MG63 (cell line): ENCODE measurements around the gene MACROD2. TPM values are rescaled to one million over a fixed set of nuclear protein-coding genes. Genes with fewer than 3 reads are reported as not detected.
"Not testable (repeated sequence)": the region's sequence is repeated elsewhere in the genome, so short reads cannot be mapped to it uniquely, and the experiment has no call there.

Source experiments
- DNase-seq: peaks from one replicate; pipeline ENCODE4 v3.0.0-alpha.2; 2020
- H3K27me3 ChIP-seq: fragments of 250-450 bp; sonication (Bioruptor Pico); 2 replicates; pipeline ENCODE4 v1.5.1; 2020; ENCODE audit warnings: mild to moderate bottlenecking, moderate library complexity
- H3K36me3 ChIP-seq: fragments of 250-450 bp; sonication (Bioruptor Pico); 2 replicates; pipeline ENCODE4 v1.5.1; 2020; ENCODE audit warnings: mild to moderate bottlenecking, moderate library complexity
- H3K4me3 ChIP-seq: fragments of 250-450 bp; sonication (Bioruptor Pico); 2 replicates; pipeline ENCODE4 v1.5.1; 2020; ENCODE audit warnings: mild to moderate bottlenecking, moderate library complexity
- H3K9me3 ChIP-seq: fragments of 250-450 bp; sonication (Bioruptor Pico); 2 replicates; pipeline ENCODE4 v1.5.1; 2020; ENCODE audit warnings: mild to moderate bottlenecking, moderate library complexity
- total RNA-seq: library from RNA; depleted of rRNA; stranded (reverse); fragments of >200 nt; shearing (Covaris generic); gene quantifications from 2 replicates; pipeline ENCODE4 v1.2.3, GENCODE V29; 2014; ENCODE audit warnings: low replicate concordance

MACROD2 gene
- total RNA-seq, 1 experiment from 2014 or later, result 0.66 TPM

DNA sequence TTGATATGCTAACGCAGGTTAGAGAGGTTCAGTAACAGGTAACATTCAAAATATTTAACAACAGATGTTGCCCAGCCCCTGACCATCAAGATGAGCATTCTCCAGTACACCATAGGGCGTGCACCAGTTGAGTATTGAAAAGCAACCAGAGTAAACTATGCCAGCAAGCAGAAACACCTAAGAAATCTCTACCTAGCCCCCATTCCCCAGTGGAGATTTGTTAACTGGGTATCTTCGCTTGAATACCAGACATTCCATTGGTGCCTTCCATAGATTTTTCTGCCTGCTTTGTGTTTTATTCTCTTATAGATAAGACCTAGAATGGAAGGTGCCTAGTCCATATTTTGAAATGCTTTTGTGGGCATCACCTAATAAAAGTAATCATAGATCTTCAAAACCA, 1954.1 kb downstream of the MACROD2 start:
- H3K27me3 ChIP-seq, result no peaks in the 10 kb centered on the region
- no peaks in the 10 kb centered on the region for H3K36me3 ChIP-seq
- H3K4me3 ChIP-seq, result no peak overlapping the region
- no peaks in the 10 kb centered on the region for H3K9me3 ChIP-seq
- DNase-seq, result no peak

DNA sequence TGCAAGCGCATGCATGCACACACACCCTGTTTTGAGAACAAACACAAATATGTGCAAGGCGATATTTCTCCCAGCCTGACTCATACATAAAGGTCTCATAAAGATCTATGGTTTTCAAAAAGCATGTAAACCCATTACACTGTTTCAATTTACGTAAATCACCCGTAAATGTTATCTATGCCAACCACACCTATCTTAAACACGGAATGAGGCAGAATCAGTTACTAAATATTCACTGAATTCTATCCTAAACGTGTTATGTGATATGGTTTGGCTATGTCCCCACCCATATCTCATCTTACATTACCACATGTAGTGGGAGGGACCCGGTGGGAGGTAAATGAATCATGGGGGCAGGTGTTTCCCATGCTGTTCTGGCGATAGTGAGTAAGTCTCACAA, 1956.3 kb downstream of the MACROD2 start:
- Histone ChIP-seq H3K9me3 (no peaks in the 10 kb centered on the region), H3K4me3 (no peak overlapping the region), H3K27me3 (no peaks in the 10 kb centered on the region), H3K36me3 (no peaks in the 10 kb centered on the region)
- DNase-seq, result no peak

GRCh38 chr20:15958142-15958541, 1962.8 kb downstream of the MACROD2 start:
- H3K27me3 ChIP-seq, result no peaks in the 10 kb centered on the region
- DNase-seq, result no peak
- no peaks in the 10 kb centered on the region for H3K36me3 ChIP-seq
- no peak overlapping the region for H3K4me3 ChIP-seq
- no peaks in the 10 kb centered on the region for H3K9me3 ChIP-seq

- no peaks in the 10 kb centered on the region for H3K9me3 ChIP-seq
- no peak overlapping the region for H3K4me3 ChIP-seq
- H3K27me3 ChIP-seq, result no peaks in the 10 kb centered on the region
- no peak for DNase-seq
- no peaks in the 10 kb centered on the region for H3K36me3 ChIP-seq
Observed at GRCh38 chr20:15965165-15965564, 1969.8 kb downstream of the MACROD2 start.

DNA sequence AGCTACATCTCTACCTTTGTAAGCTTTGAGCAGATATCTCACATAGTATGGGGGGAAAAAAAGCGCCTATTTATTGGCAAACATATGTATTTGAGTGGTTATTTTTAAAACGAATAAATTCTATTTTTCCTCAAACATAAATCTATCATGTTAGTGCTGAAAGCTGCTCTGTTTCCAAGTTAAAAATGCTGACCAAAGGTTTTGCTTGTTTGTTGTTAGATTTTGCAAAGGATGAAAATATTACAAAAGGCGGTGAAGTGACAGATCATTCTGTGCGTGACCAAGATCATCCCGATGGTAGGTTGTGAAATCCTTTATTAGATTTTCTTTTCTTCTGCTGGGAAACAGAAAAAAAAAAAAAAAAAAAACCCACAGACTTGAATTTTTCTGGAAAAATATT, 1972.0 kb downstream of the MACROD2 start:
- DNase-seq, result no peak
- no peaks in the 10 kb centered on the region for H3K36me3 ChIP-seq
- no peaks in the 10 kb centered on the region for H3K27me3 ChIP-seq
- H3K9me3 ChIP-seq, result no peaks in the 10 kb centered on the region
- H3K4me3 ChIP-seq, result no peak overlapping the region

GRCh38 chr20:15976047-15976736, 1980.9 kb downstream of the MACROD2 start:
- no peak for DNase-seq
- Histone ChIP-seq H3K4me3 (no peak overlapping the region), H3K9me3 (no peaks in the 10 kb centered on the region), H3K27me3 (no peaks in the 10 kb centered on the region), H3K36me3 (no peaks in the 10 kb centered on the region)

GRCh38 chr20:15977026-15977425, 1981.7 kb downstream of the MACROD2 start:
- H3K4me3 ChIP-seq, result no peak overlapping the region
- H3K27me3 ChIP-seq, result no peaks in the 10 kb centered on the region
- H3K36me3 ChIP-seq, result no peaks in the 10 kb centered on the region
- DNase-seq, result no peak
- H3K9me3 ChIP-seq, result no peaks in the 10 kb centered on the region

DNA sequence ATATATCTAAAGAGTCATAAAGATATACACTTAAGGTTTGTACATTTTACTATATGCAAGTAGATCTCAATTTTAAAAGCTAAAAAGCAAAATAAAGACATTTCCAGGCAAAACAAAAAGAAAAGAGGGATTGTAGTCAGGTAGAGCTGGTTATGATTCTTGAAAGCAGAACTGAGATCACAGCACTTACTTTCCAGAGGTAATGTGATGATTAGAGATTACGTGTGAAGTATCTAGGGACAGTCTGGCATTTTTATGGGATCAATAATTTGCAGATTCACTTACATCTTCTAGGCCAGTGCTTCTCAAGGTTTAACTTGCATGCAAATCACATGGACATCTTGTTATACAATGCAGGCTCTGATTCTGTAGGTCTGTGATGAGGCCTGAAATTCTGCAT, 1982.4 kb downstream of the MACROD2 start:
- no peak for DNase-seq
- no peak overlapping the region for H3K4me3 ChIP-seq
- H3K9me3 ChIP-seq, result no peaks in the 10 kb centered on the region
- no peaks in the 10 kb centered on the region for H3K36me3 ChIP-seq
- no peaks in the 10 kb centered on the region for H3K27me3 ChIP-seq

DNA sequence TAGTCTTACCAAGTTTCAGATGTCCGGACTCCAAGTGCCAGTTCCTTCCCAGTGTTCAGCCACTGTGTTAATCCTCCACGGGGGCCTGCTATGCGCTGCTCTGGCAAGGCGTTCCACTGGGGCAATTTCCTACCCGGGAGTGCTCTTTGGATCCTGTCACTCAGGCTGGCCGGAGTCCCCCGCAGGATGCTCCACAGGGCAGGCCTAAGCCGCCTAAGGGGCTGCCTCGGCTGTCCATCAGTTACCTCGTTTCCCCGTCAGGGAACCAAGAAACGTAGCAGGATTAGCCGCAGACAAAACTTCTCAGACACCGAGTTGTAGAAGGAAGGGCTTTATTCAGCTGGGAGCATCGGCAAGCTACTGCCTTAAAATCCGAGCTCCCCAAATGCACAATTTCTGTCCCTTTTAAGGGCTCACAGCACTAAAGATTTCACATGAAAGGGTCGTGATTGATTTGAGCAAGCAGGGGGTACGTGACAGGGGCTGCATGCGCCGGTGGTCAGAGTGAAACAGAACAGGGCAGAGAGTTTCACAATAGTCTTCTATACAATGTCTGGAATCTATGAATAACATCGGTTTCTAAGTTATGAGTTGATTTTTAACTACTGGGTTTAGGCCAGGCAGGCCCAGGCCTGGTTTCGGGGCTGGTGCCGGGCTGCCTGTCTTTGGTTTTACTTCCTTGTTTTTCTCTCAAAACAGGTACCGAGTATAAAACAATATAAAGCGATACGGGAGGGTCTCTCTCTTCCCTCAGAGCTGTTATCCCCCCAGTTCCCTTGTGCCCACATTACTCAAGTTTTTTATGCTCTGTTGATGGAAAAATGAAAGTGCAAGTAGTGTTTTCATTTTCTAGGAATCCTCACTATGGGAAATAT, 1990.4 kb downstream of the MACROD2 start:
- not testable (repeated sequence) for DNase-seq, H3K36me3 ChIP-seq, H3K27me3 ChIP-seq, H3K9me3 ChIP-seq, H3K4me3 ChIP-seq

DNA sequence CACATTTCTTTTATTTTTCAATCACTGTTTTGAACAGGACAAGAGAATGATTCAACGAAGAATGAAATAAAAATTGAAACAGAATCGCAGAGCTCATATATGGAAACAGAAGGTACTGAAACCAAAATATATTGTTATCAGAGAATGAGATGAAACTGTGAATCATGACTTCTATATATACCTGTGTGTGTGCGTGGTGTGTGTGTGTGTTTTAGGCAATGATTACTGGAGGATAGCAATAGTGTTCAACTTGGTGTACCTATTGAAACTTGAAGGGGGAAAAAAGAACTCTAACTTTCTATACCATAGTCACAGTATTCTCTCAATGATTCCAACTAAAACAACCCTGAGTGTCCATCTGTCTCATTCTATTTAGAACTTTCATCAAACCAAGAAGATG, 1991.4 kb downstream of the MACROD2 start:
- Histone ChIP-seq H3K4me3 (no peak overlapping the region), H3K27me3 (no peaks in the 10 kb centered on the region), H3K36me3 (no peaks in the 10 kb centered on the region), H3K9me3 (no peaks in the 10 kb centered on the region)
- DNase-seq, result no peak

GRCh38 chr20:15991279-15991678, 1996.0 kb downstream of the MACROD2 start:
- Histone ChIP-seq H3K27me3 (no peaks in the 10 kb centered on the region), H3K9me3 (no peaks in the 10 kb centered on the region), H3K4me3 (no peak overlapping the region), H3K36me3 (no peaks in the 10 kb centered on the region)
- DNase-seq, result no peak

GRCh38 chr20:15992564-15992963, 1997.2 kb downstream of the MACROD2 start:
- H3K27me3 ChIP-seq, result no peaks in the 10 kb centered on the region
- DNase-seq, result no peak
- H3K9me3 ChIP-seq, result no peaks in the 10 kb centered on the region
- no peaks in the 10 kb centered on the region for H3K36me3 ChIP-seq
- H3K4me3 ChIP-seq, result no peak overlapping the region

DNA sequence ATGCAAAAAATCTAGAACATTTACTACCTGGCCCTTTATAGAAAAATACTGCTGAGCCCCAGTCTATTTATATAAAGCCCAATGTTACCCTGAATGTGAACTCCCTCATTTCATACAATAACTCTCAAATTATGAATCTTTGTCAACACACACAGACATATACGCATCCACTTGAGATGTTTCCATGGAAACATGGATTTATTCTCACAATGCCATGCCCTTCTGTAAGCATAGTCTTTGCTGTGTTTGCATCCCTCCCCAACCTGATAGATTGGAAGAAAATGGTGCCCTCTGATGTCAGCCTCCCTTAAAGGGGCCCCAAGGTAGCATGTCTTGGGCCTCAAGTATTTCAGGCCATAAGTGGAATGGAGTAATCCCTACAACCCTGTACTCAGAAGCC, 2004.8 kb downstream of the MACROD2 start:
- no peak overlapping the region for H3K4me3 ChIP-seq
- H3K9me3 ChIP-seq, result 0 out of 2 replicates have a peak, but pooled peaks cover 2% of the 10 kb centered on the region
- H3K36me3 ChIP-seq, result no peaks in the 10 kb centered on the region
- no peaks in the 10 kb centered on the region for H3K27me3 ChIP-seq
- DNase-seq, result no peak

GRCh38 chr20:16001286-16001685, 2006.0 kb downstream of the MACROD2 start:
- no peaks in the 10 kb centered on the region for H3K36me3 ChIP-seq
- 0 out of 2 replicates have a peak, but pooled peaks cover 2% of the 10 kb centered on the region for H3K9me3 ChIP-seq
- no peak overlapping the region for H3K4me3 ChIP-seq
- DNase-seq, result no peak
- H3K27me3 ChIP-seq, result no peaks in the 10 kb centered on the region

DNA sequence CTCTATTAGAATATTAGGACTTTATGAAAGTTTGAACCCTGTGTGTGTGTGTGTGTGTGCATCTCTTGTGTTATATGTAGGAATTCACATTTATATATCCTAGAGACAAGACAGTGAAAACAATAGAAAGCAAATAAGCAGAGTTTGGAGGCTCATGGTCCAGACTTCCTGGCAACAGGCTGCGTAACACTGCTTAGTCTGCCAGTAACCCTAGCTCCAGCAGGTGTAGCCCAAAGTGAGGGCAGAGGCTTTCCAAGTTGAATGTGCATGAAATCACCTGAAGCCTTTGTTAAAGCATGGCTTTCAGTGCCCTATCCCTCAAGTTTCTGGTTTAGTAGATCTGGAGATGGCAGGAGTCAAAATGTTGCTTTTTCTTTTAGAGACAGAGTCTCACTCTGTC, 2008.0 kb downstream of the MACROD2 start:
- no peak overlapping the region for H3K4me3 ChIP-seq
- no peak for DNase-seq
- H3K27me3 ChIP-seq, result no peaks in the 10 kb centered on the region
- H3K9me3 ChIP-seq, result no peaks in the 10 kb centered on the region
- H3K36me3 ChIP-seq, result no peaks in the 10 kb centered on the region

DNA sequence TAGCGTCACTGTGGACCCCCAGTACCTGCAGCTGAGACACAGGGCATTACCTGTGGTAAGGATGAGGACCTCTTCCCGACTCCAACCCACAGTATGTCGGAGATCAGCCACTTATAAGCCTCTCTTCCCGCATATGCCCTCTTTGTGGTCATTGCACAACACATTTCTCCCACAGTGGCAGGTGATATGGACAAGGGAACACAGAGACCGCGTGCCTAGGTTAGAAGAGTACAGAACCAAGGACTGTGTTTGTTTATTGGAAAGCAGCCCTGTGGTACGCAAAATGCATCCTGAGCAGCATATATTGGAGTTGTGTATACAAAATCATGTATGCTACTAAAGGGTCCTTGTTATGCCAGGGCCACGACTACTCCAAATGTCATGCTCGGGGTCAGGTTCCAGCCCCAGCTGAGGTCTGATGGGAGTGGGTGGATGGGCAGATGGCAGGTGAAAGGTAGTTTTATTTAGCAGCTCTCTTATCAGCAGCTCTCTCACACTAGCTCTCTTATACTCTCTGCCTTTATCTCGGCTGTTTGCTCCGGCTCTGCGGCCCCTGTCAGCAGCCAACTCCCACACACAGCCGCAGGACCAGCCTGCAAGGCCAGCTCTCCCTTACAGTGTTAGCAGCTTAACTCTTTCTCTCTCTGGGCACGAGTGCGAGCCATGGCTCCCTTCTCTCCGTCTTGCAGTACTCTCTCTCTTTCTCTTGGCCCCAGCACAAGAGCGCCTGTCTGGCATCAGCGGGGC, 2009.0 kb downstream of the MACROD2 start:
- DNase-seq, result no peak
- H3K4me3 ChIP-seq, result no peak overlapping the region

More for the DNA sequence above, 2009.0 kb downstream of the MACROD2 start:
- no peaks in the 10 kb centered on the region for H3K9me3 ChIP-seq
- no peaks in the 10 kb centered on the region for H3K36me3 ChIP-seq
- no peaks in the 10 kb centered on the region for H3K27me3 ChIP-seq
